ENCODE data around the gene ESR1. TPM values are rescaled to one million over a fixed set of nuclear protein-coding genes. Genes with fewer than 3 reads are reported as not detected.

ESR1 gene
- polyA plus RNA-seq, 1 of the 3 experiments (the other 2 are of a cell fraction), result under 0.01 TPM

GRCh38 chr6:151796842-151797530 lies 10.5 kb upstream of the ESR1 start (continued):
- TF ChIP-seq POLR2AphosphoS5 (IDR thresholded peaks at IDR 0.05; ENCODE audit: low read depth, low read length), result no peak
- TF ChIP-seq GABPA (IDR thresholded peaks at IDR 0.05; ENCODE audit: low read depth), result no peak
- TF ChIP-seq SIN3A (IDR thresholded peaks at IDR 0.05; ENCODE audit: borderline replicate concordance, low read depth, low read length), result no peak
- no peak for TF ChIP-seq GATA2 (CRISPR knock-in tag; IDR thresholded peaks at IDR 0.05)
- no peak for TF ChIP-seq FOXM1 (IDR thresholded peaks at IDR 0.05; ENCODE audit: low read depth)
- TF ChIP-seq NRF1 (IDR thresholded peaks at IDR 0.05; ENCODE audit: low read depth, low read length), result no peak

- H3K9me2 ChIP-seq, result no peaks in the 10 kb centered on the region
- H3K79me2 ChIP-seq (ENCODE audit: insufficient read depth), result no peaks in the 10 kb centered on the region
- no peak overlapping the region for H3K27ac ChIP-seq (ENCODE audit: low read depth in 2 of 2, low read length in 1 of 2)
- no peak for TF ChIP-seq RFX5 (IDR thresholded peaks at IDR 0.05; ENCODE audit: low read length)
- no peak for TF ChIP-seq JUND (IDR thresholded peaks at IDR 0.05)
- POLR2A ChIA-PET, result no interaction called here
- H2AFZ ChIP-seq (ENCODE audit: low read depth), result no peak overlapping the region
- CTCF ChIA-PET, result interaction anchor here (0.7 kb wide), 1 partner anchor 15 kb away, joined by 3 read pairs; no protein-coding TSS in a partner anchor
- WGBS (ENCODE audit: low lambda C conversion rate), result 3% methylated on average over 9 of the region's 9 CpGs
- no peaks in the 10 kb centered on the region for H4K20me1 ChIP-seq (ENCODE audit: insufficient read depth)
- no peak overlapping the region for H3K4me2 ChIP-seq
- no peaks in the 10 kb centered on the region for H3F3A ChIP-seq (replicated peaks; ENCODE audit: insufficient read depth)
- H3K27me3 ChIP-seq (ENCODE audit: insufficient read depth), result peaks cover 27% of the 10 kb centered on the region
- no peak overlapping the region for H3K9ac ChIP-seq
- no peaks in the 10 kb centered on the region for H3K4me1 ChIP-seq (ENCODE audit: control insufficient read depth in 1 of 2, insufficient read depth in 2 of 2, low read depth in 1 of 2, low read length in 1 of 2)
- DNase-seq, result no peak
- no peaks in the 10 kb centered on the region for H3K9me3 ChIP-seq
- no peaks in the 10 kb centered on the region for H3K36me3 ChIP-seq (replicated peaks in 1 of 2; ENCODE audit: control insufficient read depth in 1 of 2, insufficient read depth in 2 of 2, low read length in 1 of 2)
- no peak overlapping the region for H3K4me3 ChIP-seq (ENCODE audit: low read depth in 2 of 2, low read length in 1 of 2)
Observed at GRCh38 chr6:151803743-151804142, 3.7 kb upstream of the ESR1 start.

GRCh38 chr6:151804585-151805285 lies 2.7 kb upstream of the ESR1 start:
- WGBS (ENCODE audit: low lambda C conversion rate), result 30% methylated on average over 11 of the region's 11 CpGs
- H3K4me3 ChIP-seq (ENCODE audit: low read depth in 2 of 2, low read length in 1 of 2), result no peak overlapping the region
- ChIA-PET CTCF (no interaction called here), POLR2A (no interaction called here)
- H3K4me2 ChIP-seq, result no peak overlapping the region
- H3K9ac ChIP-seq, result no peak overlapping the region
- H3K9me3 ChIP-seq, result no peaks in the 10 kb centered on the region
- H3K9me2 ChIP-seq, result no peaks in the 10 kb centered on the region
- H3K79me2 ChIP-seq (ENCODE audit: insufficient read depth), result no peaks in the 10 kb centered on the region
- no peak for DNase-seq
- no peaks in the 10 kb centered on the region for H3K4me1 ChIP-seq (ENCODE audit: control insufficient read depth in 1 of 2, insufficient read depth in 2 of 2, low read depth in 1 of 2, low read length in 1 of 2)
- no peak overlapping the region for H2AFZ ChIP-seq (ENCODE audit: low read depth)
- no peaks in the 10 kb centered on the region for H4K20me1 ChIP-seq (ENCODE audit: insufficient read depth)
- no peak overlapping the region for H3K27ac ChIP-seq (ENCODE audit: low read depth in 2 of 2, low read length in 1 of 2)
- peaks cover 37% of the 10 kb centered on the region for H3K27me3 ChIP-seq (ENCODE audit: insufficient read depth)
- no peaks in the 10 kb centered on the region for H3K36me3 ChIP-seq (replicated peaks in 1 of 2; ENCODE audit: control insufficient read depth in 1 of 2, insufficient read depth in 2 of 2, low read length in 1 of 2)
- H3F3A ChIP-seq (replicated peaks; ENCODE audit: insufficient read depth), result no peaks in the 10 kb centered on the region
- TF ChIP-seq POLR2AphosphoS5 (IDR thresholded peaks at IDR 0.05; ENCODE audit: low read depth, low read length) (no peak), TEAD4 (IDR thresholded peaks at IDR 0.05; ENCODE audit: borderline replicate concordance, insufficient read depth) (no peak), SIN3A (IDR thresholded peaks at IDR 0.05; ENCODE audit: borderline replicate concordance, low read depth, low read length) (no peak), USF2 (IDR thresholded peaks at IDR 0.05; ENCODE audit: borderline replicate concordance, low read depth, low read length) (no peak), CTCF (IDR thresholded peaks at IDR 0.05) (no peak), MAX (IDR thresholded peaks at IDR 0.05; ENCODE audit: low read depth) (no peak), IRF3 (IDR thresholded peaks at IDR 0.05; ENCODE audit: low read depth, low read length) (no peak), MEF2A (IDR thresholded peaks at IDR 0.05; ENCODE audit: borderline replicate concordance, low read depth) (no peak), FOXJ3 (CRISPR knock-in tag; IDR thresholded peaks at IDR 0.05) (no peak), GATA2 (CRISPR knock-in tag; IDR thresholded peaks at IDR 0.05) (no peak), RXRA (IDR thresholded peaks at IDR 0.05; ENCODE audit: borderline replicate concordance, low read depth) (no peak), FOXM1 (IDR thresholded peaks at IDR 0.05; ENCODE audit: low read depth) (no peak), SMC3 (IDR thresholded peaks at IDR 0.05; ENCODE audit: low read depth, low read length) (no peak), USF1 (IDR thresholded peaks at IDR 0.05; ENCODE audit: borderline replicate concordance, low read depth) (no peak)

All from SK-N-SH (cell line).